Thoracic aorta (tissue), 2 donors: ENCODE measurements around the gene GRAMD4. TPM values are rescaled to one million over a fixed set of nuclear protein-coding genes. Genes with fewer than 3 reads are reported as not detected.

Source experiments
- ATAC-seq: fragments of 150-250 bp; one replicate; pipeline ENCODE4 v1.8.0; 2017; ENCODE audit warnings: low read depth; ENCODE audit not compliant: insufficient number of reproducible peaks, low FRiP score
- DNase-seq: peaks from one replicate; pipeline ENCODE4 v3.0.0-alpha.2; 2020; ENCODE audit warnings: low spot score
- H3K27ac ChIP-seq, 2 donors: fragments of 200-600 bp; sonication (generic); 1 replicate in 1 of 2; 2 replicates in 1 of 2; pipeline ENCODE4 v1.5.1; 2016; ENCODE audit warnings: mild to moderate bottlenecking in 2 of 2, moderate library complexity in 2 of 2
- H3K27me3 ChIP-seq: fragments of 200-600 bp; sonication (generic); replicated peaks from 2 replicates; pipeline ENCODE4 v1.6.0; 2016; ENCODE audit warnings: mild to moderate bottlenecking; ENCODE audit not compliant: insufficient read depth
- H3K36me3 ChIP-seq: fragments of 200-600 bp; sonication (generic); one replicate; pipeline ENCODE4 v1.5.1; 2016
- H3K4me1 ChIP-seq, 2 donors: fragments of 200-600 bp; sonication (generic); 1 replicate in 1 of 2; 2 replicates in 1 of 2; pipeline versions ENCODE4 v1.5.1 to v1.6.0; 2016; ENCODE audit warnings: low read depth in 2 of 2, mild to moderate bottlenecking in 1 of 2; ENCODE audit not compliant: control insufficient read depth in 1 of 2
- H3K4me3 ChIP-seq: fragments of 200-600 bp; sonication (generic); 2 replicates; pipeline ENCODE4 v1.5.1; 2016; ENCODE audit warnings: mild to moderate bottlenecking
- H3K9me3 ChIP-seq: fragments of 200-600 bp; sonication (generic); 2 replicates; pipeline ENCODE4 v1.5.1; 2016
- CTCF ChIP-seq: fragments of 200-600 bp; sonication (generic); IDR thresholded peaks from one replicate; pipeline ENCODE4 v1.5.1; 2019; ENCODE audit warnings: antibody characterized with exemption
- total RNA-seq, 2 donors: library from RNA; depleted of rRNA; stranded (reverse); fragments of >200 nt; gene quantifications; one replicate each; pipeline versions ENCODE4 v1.1.0 to v1.2.3, GENCODE V29; 2016

Gene GRAMD4
- total RNA-seq, 2 donors from 2014 or later = 16.2 to 56.5 TPM

- H3K9me3 ChIP-seq = no peaks in the 10 kb centered on the region
- ATAC-seq = no peak
- peaks cover 0 to under 1% of the 10 kb centered on the region in 2 donors for H3K4me1 ChIP-seq
- H3K27ac ChIP-seq = no peak overlapping the region
- H3K27me3 ChIP-seq = no peaks in the 10 kb centered on the region
- H3K4me3 ChIP-seq = no peak overlapping the region
- H3K36me3 ChIP-seq = no peaks in the 10 kb centered on the region
- no peak for TF ChIP-seq CTCF
- no peak for DNase-seq
Measured at GRCh38 chr22:46602025-46602424, 18.2 kb upstream of the GRAMD4 start.

- TF ChIP-seq CTCF = no peak
- H3K27me3 ChIP-seq = no peaks in the 10 kb centered on the region
- H3K9me3 ChIP-seq = no peaks in the 10 kb centered on the region
- DNase-seq (no peak), ATAC-seq (no peak)
- no peaks in the 10 kb centered on the region for H3K4me1 ChIP-seq
- H3K27ac ChIP-seq = peak overlapping the region in 1 of 2 donors; percentile 7
- H3K36me3 ChIP-seq = no peaks in the 10 kb centered on the region
- H3K4me3 ChIP-seq = no peak overlapping the region
Measured at GRCh38 chr22:46604306-46604690, 15.9 kb upstream of the GRAMD4 start.

GRCh38 chr22:46605117-46605516 is 15.1 kb upstream of the GRAMD4 start:
- no peaks in the 10 kb centered on the region for H3K9me3 ChIP-seq
- no peaks in the 10 kb centered on the region for H3K36me3 ChIP-seq
- no peaks in the 10 kb centered on the region for H3K27me3 ChIP-seq
- no peak overlapping the region for H3K4me3 ChIP-seq
- no peak overlapping the region for H3K27ac ChIP-seq
- no peak for TF ChIP-seq CTCF
- no peak for ATAC-seq
- H3K4me1 ChIP-seq = no peaks in the 10 kb centered on the region
- DNase-seq = no peak

- no peak for TF ChIP-seq CTCF
- DNase-seq (no peak), ATAC-seq (no peak)
- Histone ChIP-seq H3K9me3 (no peaks in the 10 kb centered on the region), H3K4me1 (no peaks in the 10 kb centered on the region), H3K27ac (no peak overlapping the region), H3K36me3 (no peaks in the 10 kb centered on the region), H3K27me3 (no peaks in the 10 kb centered on the region), H3K4me3 (no peak overlapping the region)
Measured at GRCh38 chr22:46606886-46607285, 13.3 kb upstream of the GRAMD4 start.

- no peak overlapping the region for H3K4me3 ChIP-seq
- H3K4me1 ChIP-seq = no peaks in the 10 kb centered on the region
- H3K27ac ChIP-seq = no peak overlapping the region
- DNase-seq (no peak), ATAC-seq (no peak)
- H3K9me3 ChIP-seq = no peaks in the 10 kb centered on the region
- no peaks in the 10 kb centered on the region for H3K27me3 ChIP-seq
- TF ChIP-seq CTCF = no peak
- H3K36me3 ChIP-seq = no peaks in the 10 kb centered on the region
Measured at GRCh38 chr22:46607483-46608114, 12.6 kb upstream of the GRAMD4 start.
